WERI-Rb-1 (cell line): ENCODE results near the gene CRYBG3.
"Not testable (repeated sequence)": the region's sequence is repeated elsewhere in the genome, so short reads cannot be mapped to it uniquely, and the experiment has no call there.

ENCODE experiments used
- DNase-seq: peaks from one replicate; pipeline ENCODE4 v3.0.0-alpha.2; 2020
- H3K27ac ChIP-seq: fragments of 250-450 bp; sonication (Bioruptor Pico); 2 replicates; pipeline ENCODE4 v1.5.1; 2020; ENCODE audit warnings: mild to moderate bottlenecking, moderate library complexity
- H3K27me3 ChIP-seq: fragments of 250-450 bp; sonication (Bioruptor Pico); 2 replicates; pipeline ENCODE4 v1.5.1; 2021; ENCODE audit warnings: mild to moderate bottlenecking, low read depth, moderate library complexity; ENCODE audit not compliant: insufficient read depth, severe bottlenecking
- H3K36me3 ChIP-seq: fragments of 250-450 bp; sonication (Bioruptor Pico); 2 replicates; pipeline ENCODE4 v1.5.1; 2020; ENCODE audit warnings: mild to moderate bottlenecking, moderate library complexity
- H3K4me3 ChIP-seq: 2 replicates; pipeline ENCODE4 v1.5.1; 2011; ENCODE audit warnings: low read depth, mild to moderate bottlenecking, control low read depth, low read length
- H3K9me3 ChIP-seq: fragments of 250-450 bp; sonication (Bioruptor Pico); 2 replicates; pipeline ENCODE4 v1.5.1; 2021; ENCODE audit warnings: mild to moderate bottlenecking, moderate library complexity; ENCODE audit not compliant: severe bottlenecking
- TF ChIP-seq, protein P1 (sequence below): IDR thresholded peaks from 2 replicates; pipeline ENCODE4 v1.5.1; 2011; ENCODE audit warnings: low read depth, mild to moderate bottlenecking, control low read depth, inconsistent platforms, low read length

The CRYBG3 gene

DNA sequence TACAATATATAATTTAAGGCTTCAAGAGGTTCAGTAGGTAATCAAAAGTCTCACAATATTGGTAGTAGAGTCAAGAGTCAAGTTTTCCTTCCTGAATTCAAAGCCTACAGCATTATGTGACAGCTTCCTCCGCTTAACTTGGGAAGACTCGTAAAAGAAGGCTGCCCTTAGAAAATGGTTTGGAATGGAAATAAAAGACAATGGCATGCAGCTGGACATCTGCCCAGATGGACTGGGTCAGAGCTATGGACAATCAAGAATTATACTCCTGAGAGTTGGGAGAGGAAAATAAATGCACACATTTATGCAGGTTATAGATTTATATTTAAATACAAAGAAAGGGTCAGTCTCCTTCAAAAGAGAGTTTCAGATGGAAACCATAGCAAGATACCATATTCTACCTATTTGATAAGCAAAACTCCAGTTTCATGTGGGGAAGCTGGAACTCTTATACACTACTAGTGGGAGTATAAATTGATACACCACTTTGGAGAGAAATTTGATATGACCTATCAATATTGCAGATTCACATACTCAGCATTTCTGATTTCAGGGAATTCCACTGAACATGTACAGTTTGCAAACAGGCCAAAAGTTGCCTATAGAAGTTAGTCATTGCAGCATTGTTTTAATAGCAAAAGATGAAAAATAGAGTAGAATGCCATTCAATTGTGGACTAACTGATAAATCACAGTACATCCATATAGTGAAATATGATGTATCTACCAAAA is 6.1 kb downstream of the CRYBG3 start:
- no peaks in the 10 kb centered on the region for H3K36me3 ChIP-seq
- no peaks in the 10 kb centered on the region for H3K9me3 ChIP-seq
- H3K27me3 ChIP-seq, result no peaks in the 10 kb centered on the region
- TF ChIP-seq, protein P1, sequence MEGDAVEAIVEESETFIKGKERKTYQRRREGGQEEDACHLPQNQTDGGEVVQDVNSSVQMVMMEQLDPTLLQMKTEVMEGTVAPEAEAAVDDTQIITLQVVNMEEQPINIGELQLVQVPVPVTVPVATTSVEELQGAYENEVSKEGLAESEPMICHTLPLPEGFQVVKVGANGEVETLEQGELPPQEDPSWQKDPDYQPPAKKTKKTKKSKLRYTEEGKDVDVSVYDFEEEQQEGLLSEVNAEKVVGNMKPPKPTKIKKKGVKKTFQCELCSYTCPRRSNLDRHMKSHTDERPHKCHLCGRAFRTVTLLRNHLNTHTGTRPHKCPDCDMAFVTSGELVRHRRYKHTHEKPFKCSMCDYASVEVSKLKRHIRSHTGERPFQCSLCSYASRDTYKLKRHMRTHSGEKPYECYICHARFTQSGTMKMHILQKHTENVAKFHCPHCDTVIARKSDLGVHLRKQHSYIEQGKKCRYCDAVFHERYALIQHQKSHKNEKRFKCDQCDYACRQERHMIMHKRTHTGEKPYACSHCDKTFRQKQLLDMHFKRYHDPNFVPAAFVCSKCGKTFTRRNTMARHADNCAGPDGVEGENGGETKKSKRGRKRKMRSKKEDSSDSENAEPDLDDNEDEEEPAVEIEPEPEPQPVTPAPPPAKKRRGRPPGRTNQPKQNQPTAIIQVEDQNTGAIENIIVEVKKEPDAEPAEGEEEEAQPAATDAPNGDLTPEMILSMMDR, result no peak
- no peak for DNase-seq
- no peak overlapping the region for H3K4me3 ChIP-seq
- H3K27ac ChIP-seq, result no peak overlapping the region

DNA sequence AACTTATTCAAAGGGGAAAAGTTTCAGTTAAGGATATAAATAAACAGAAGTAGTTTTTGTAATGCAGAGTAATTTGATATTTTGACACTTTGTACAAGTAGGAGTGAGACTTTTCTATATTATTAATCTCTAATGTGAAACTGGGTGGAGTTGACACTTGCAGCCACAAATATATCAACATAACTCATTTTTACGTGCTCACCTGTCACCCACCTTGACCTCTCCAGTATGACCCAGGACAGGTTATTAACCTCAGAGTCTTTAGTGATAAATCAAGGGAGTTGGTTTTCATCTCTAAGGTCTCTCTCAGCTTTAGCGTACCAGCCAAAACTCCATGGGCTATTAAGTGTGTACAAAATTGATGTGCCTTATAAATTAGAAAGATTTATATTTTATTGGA is 7.4 kb downstream of the CRYBG3 start:
- H3K4me3 ChIP-seq, result no peak overlapping the region
- no peaks in the 10 kb centered on the region for H3K9me3 ChIP-seq
- DNase-seq, result no peak
- H3K27me3 ChIP-seq, result no peaks in the 10 kb centered on the region
- TF ChIP-seq, protein P1, result no peak
- no peaks in the 10 kb centered on the region for H3K36me3 ChIP-seq
- no peak overlapping the region for H3K27ac ChIP-seq

DNA sequence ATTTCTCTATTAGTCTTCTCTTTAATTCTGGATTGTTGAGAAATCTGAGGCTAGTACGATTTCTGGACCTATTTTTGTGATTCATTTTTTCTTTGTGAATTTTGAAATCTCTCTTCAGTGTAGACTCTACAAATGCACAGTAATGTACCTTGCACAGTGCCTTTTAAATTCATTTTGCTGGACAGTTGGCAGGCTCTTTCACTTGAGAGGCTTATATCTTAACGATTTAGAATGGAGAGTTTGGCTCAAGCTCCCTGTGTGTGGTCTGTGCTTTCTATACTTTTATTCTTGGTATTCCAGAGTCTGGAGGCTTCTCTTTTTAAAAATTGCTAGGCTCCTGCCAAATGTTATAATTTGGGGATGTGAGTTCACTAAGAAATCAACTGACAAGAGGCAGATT is 8.8 kb downstream of the CRYBG3 start:
- Histone ChIP-seq H3K36me3 (no peaks in the 10 kb centered on the region), H3K4me3 (no peak overlapping the region), H3K27ac (no peak overlapping the region), H3K27me3 (no peaks in the 10 kb centered on the region), H3K9me3 (no peaks in the 10 kb centered on the region)
- TF ChIP-seq, protein P1, result no peak
- DNase-seq, result no peak

DNA sequence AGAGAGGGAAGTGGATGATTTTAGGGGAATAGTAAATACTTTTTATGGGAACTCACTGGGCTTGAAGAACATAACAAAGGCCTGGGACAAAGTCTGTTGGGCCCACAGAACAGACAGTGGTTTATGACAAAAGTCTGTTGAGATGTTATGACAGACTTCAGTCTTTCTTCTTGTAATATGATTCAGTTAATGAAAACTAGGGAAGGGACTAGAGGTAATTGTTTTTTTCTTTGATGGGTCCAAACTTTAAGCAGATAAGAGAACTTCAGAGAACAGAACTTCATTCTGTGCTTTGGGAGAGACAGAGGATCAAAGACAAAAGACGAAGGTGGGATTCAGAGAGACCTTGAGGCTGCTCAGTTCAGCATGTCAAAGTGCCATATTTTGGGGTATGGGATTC is 9.3 kb downstream of the CRYBG3 start:
- Histone ChIP-seq H3K27ac (no peak overlapping the region), H3K4me3 (no peak overlapping the region), H3K27me3 (no peaks in the 10 kb centered on the region), H3K36me3 (no peaks in the 10 kb centered on the region), H3K9me3 (no peaks in the 10 kb centered on the region)
- TF ChIP-seq, protein P1, result no peak
- DNase-seq, result no peak

DNA sequence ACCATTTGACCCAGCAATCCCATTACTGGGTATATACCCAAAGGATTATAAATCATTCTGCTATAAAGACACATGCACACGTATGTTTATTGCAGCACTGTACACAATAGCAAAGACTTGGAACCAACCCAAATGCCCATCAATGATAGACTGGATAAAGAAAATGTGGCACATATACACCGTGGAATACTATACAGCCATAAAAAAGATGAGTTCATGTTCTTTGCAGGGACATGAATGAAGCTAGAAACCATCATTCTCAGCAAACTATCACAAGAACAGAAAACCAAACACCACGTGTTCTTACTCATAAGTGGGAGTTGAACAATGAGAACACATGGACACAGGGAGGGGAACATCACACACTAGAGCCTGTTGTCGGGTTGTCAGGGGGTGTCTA is 11.4 kb downstream of the CRYBG3 start:
- not testable (repeated sequence) for H3K9me3 ChIP-seq, H3K27me3 ChIP-seq, H3K36me3 ChIP-seq, DNase-seq, H3K27ac ChIP-seq, H3K4me3 ChIP-seq

GRCh38 chr3:97835761-97836160 is 13.9 kb downstream of the CRYBG3 start:
- Histone ChIP-seq H3K27me3 (no peaks in the 10 kb centered on the region), H3K36me3 (no peaks in the 10 kb centered on the region), H3K27ac (no peak overlapping the region), H3K4me3 (no peak overlapping the region), H3K9me3 (no peaks in the 10 kb centered on the region)
- TF ChIP-seq, protein P1, result no peak
- DNase-seq, result no peak
